Stimulated activated CD4-positive, alpha-beta T cell treated with anti-CD3 and anti-CD28 coated beads, Interleukin-4, amount 100 ng/mL, for 24 hours (primary cell): Measurements from ENCODE around the gene RASGEF1C.
A peak's percentile ranks its signal among the peaks of the same experiment; 100 is the strongest.

Experiments used
- DNase-seq: peaks from one replicate; pipeline ENCODE4 v3.0.0-alpha.2; 2020

RASGEF1C gene

DNA sequence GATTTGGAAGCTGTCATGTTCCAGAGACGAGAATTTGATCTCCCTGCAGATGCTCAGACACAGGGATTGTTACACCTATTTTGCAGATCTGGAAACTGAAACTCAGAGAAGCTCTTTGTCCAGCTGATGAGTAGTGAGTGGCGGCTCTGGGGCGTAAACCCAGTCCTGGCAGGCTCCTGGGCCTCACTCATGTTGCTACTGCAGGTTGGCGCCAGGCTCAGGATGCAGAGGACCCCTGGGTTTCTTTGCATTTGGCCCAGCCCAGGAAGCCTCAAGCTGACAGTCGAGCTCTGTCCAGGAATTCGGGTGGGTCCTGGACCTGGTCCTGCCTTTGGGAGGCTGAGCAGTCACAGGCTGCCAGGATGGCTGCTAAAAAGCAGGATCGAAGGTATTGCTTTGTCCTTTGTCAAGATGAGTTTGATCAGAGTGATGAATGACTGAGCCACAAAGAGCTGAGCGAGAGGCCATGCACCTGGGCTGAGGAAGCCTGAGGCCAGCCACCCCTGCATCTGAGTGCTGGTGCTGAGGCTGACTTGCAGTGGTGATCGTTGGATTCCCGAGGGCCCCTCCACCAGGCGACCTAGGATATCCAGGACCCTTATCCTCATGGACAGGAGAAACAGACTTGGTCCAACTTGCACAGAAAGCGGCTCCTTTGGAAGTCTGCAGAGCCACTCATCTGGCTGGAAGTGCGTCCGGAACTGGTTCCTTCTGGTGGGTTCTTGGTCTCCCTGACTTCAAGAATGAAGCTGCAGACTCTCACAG is 129.1 kb downstream of the RASGEF1C start:
- DNase-seq = no peak

DNA sequence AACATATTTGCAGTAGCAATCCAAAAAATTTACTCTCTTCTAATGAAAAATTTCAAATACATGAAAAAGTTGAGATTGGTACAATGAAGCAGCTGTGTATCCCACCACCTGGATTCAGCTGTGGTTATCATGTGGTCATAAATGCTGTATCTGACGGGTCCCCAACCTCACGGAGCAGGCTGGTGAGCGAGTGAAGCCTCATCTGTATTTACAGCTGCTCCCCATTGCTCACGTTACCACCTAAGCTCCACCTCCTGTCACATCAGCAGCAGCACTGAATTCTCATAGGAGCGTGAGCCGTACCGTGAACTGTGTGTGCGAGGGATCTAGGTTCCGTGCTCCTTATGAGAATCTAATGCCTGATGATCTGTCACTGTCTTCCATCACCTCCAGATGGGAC is 130.7 kb downstream of the RASGEF1C start:
- no peak for DNase-seq

DNA sequence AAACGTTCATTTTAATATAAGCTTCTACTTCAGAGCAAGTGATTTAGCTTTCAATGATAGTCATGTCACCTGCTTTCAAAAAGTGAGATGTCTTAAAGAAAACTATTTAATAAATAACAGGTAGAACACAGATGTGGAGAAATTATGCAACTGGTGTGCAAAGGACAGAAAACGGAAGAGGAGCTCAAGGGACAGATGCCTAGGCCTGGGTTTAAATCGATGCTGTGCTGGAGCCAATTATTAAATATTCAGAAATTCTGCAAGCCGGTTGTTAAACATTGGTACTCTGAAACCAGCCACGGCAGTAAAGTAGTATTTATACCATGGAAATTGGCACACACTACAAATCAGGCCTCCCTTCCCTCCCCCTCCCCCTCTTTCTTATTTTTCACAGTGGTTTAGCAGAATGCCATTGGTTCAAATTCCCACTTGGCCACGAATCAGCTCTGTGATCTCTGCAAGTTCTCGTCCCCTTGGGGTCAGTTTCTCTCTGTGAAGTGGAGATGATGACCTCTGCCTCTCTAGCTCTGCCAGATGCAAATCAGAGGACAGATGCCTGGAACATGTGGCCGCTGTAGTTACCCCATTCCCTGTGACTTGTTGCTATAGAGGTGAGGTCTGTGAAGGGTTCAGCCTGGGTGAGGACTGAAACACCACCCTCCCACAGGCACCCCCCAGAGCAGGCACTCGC is 131.3 kb downstream of the RASGEF1C start:
- DNase-seq = no peak

DNA sequence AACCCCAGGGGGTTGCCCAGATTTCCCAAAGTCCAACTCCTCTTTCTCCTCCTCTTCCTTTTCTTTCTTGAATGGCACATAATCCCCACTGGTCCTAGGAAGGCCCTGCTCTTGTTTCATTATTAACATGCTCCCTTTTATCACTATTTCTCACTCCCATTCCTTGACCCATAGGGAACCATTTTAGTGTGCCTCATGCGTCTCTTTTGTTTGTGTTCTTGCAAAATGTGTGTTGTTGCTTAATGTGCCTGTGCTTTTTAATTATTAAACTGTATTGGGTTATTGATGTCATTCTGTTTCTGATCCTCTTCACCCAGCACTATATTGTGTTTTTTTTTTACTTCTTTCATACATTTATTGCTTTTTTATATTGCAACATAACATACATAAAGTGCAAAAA is 133.3 kb downstream of the RASGEF1C start:
- DNase-seq = no peak

DNA sequence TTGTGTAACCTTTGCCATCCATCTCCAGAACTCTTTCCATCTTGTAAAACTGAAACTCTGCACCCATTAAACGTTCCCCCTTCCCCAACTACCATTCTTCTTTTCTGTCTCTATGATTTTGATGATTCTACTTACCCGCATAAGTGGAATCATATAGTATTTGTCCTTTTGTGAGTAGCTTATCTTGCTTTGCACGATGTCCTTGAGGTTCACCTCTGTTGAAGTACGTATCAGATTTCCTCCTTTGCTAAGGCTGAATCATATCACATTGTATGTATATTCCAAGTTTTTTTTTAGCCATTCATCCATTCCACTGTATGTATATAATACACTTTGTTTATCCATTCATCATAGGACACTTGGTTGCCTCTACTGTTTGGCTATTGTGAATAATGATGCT is 134.5 kb downstream of the RASGEF1C start:
- no peak for DNase-seq

DNA sequence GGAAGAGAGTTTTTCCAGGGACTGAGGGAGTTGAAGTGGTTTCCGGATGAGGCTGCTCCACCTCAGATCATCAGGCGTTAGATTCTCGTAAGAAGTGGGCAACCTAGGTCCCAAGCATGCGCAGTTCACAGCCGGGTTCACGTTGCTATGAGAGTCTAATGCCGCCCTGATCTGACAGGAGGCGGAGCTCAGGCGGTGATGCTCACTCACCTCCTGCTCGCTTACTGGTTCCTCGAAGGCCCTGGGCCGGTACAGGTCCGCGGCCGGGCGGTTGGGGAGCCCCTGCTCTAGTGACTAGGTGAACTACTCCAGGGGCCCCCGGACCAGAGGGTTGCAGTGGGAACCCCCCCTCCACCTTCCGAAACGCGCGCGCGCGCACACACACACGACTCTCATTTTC is 136.5 kb downstream of the RASGEF1C start:
- DNase-seq = no peak

DNA sequence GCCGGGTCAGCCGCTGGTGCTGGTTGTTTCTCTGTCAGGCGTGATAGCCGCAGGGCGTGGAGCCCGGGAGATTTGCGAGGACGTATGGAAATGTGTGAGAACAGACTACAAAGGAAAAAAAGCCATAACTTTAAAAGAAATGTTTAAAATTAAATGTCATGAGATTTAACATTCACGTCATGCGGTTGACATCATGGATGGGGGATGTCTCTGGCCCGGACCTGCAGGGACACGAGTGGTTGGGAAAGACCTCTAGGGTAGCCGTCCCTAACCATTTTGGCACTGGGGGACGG is 136.8 kb downstream of the RASGEF1C start:
- no peak for DNase-seq

DNA sequence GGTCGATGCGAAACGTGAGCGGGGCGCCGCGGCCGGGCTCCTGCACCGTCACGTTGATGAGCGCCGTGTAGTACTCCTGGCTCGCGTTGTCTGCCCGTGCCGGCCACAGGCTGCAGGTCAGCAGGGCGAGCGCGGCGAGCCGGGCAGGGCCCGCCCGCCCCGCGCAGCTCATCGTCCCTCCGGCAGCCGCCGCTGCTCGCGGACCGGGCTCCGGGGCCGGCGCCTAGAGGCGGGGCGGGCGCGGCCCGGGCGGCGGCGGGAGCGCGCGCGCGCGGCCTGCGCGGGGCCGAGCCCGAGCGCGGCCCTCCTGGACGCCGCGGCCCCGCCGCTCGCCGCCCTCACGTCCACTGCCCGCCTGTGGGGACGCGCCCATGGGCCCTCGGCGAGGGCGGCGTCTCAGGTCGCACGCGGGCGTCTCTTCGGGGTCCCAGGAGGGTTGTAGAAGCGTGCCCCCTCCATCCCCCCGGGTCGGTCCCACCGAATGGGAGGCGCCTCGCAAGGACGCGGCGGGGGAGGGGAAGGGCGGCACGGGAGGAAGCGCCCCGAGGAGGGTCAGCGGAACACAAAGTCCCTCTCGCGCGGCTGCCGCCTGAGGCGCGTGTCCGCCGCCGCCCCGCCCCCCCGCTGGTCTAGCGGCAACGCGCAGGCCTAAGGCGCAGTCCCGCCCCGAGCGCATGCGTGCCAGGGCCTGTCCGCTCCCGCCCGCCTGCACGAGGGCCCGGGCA is 137.3 kb downstream of the RASGEF1C start, which contains the start of gene RNF130:
Gene RNF130 (minus strand): TSS at position 229 of the 725 bp plus-strand sequence. CDS start 57 bp downstream, at position 172.
- peak; percentile 87 for DNase-seq

DNA sequence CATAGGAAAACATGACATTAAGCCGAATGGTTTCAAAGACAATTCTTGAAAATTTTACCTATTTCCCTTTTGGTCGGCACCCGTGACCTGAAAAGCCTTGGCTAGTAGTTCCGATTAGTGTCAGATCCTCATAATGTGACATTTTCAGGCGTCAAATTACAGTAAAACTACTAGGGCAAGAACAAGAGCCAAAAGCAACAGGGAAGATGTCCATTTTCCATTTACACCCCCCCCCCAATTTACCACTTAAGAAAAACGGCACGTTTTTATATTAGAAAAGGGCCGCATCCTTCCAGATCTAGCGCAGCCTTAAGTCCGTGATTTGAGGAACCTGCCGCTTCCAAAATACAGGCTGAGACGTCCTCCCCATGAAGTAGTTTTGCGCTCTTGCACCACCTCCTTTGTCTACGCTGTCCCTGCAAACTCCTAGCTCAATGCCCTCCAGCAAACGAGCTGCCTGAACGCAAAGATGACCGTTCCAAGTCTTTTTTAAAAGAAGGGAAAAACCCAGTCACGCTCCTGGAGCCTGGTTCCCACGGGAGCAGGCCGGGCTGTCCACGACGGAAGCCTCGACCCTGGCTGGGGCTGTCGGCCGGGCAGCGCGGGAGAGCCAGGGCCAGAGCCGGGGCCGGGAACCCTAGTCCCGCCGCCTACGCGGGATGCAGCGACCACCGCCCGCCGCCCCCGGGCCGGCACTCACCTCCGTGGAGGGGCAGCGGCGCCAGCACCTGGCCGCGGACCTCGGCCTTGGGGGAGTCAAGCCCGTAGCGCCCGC is 138.1 kb downstream of the RASGEF1C start:
- no peak for DNase-seq

DNA sequence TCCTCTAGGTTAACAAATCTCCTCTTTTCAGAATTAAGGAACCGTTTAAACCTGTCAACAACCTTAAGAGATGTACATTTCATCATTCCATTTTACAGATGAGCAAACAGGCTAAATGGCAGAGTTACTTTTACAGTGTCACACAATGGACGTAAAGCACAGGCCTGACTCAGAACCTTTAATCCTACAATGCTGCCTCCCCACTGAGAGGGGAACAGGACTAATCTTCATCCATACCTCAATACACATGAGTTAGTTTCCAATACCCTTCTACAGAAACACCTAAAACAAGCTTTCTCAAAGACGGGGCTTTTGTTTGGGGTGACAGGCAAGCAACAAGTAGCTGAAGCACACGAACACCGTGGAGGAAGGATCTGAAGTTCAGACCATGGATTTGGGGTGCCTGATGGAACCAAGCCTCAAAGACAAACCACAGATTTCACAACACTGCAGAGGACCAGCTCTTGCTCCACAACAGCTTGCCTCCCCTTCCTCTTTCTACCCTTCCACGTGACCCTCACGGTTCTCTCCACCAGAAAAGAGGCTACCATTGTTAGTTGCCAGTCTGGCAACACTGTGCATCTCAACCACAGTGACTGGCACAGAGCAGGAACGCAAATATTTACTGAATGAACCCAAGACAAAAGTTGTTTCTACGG is 139.3 kb downstream of the RASGEF1C start:
- no peak for DNase-seq

DNA sequence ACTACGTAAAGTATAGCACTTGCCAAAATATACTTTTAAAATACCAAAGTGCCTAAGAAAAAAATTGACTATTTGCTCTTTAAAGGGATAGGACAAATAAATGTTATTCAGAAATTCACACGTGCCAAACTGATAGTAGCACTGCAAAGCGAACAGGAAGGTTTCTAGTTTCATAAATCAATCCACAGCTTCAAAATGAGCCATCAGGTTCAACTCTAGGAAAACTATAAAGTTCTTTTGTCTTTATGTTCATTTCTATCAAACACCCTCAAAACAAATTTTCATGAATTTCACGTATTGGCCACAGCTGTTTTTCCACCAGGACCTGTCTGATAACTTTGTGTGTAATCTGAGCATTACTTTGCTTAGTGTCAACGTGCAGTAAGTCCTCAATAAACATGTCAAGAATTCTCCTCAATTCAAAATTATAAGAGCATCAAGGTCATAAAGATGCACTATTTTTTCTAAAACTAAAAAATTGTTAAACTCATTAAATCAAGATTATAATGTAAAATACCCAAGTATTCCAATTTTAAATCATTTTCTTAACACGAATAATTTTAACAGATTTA is 140.4 kb downstream of the RASGEF1C start:
- no peak for DNase-seq

DNA sequence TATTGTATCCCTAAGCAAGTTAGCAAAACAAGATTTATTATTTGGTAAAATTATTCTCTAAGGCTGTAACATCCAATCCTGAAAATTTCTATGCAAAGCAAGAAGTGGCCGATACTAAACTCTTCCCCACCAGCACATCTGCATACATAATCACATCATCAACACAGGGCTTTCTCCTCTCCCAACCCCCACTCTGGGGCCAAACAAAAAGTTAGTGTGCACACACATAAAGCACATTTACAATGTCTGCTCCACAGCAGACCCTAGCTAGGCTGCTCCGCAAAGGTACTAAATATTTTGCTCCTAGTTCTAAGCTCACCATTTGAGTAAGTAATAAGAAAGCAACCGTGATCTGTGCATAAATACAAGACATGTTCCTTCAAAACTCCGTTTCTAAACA is 141.0 kb downstream of the RASGEF1C start:
- no peak for DNase-seq

DNA sequence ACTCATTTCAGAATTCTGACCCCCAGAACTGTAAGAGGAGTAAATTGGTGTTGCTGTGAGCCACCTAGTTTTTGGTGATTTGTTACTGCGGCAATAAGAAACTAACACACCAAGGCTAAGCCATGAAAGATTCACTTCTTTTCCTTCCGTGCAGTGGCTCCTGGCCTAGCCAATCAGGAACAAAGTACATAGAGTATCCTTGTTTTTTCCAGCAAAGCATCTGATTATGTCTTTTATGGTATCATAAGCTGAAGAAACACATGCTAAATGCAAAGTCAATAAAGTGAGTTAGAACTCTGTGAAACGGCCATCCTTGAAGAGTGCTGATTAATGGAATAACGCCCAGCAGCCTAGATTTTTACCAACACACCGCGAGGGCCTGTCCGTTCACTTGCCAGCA is 148.8 kb downstream of the RASGEF1C start:
- no peak for DNase-seq

DNA sequence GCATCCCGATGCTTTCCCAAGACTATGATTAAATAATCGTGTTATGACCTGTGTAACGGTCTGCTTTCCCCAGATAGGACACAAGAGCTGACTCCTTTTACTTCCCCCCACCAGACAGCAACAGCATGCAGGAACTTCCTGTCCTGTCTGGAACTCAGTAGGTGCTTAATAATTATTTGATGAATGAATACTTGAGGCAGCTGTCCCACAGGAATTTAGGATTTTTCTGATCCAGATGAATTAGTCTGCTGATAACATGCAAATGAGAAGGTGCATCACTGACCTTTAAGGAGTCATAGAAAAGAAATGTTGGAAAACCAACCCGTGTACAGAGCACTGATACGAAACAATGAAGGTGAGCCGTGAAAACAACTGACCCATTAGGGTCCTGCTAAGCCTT is 149.7 kb downstream of the RASGEF1C start:
- DNase-seq = no peak

DNA sequence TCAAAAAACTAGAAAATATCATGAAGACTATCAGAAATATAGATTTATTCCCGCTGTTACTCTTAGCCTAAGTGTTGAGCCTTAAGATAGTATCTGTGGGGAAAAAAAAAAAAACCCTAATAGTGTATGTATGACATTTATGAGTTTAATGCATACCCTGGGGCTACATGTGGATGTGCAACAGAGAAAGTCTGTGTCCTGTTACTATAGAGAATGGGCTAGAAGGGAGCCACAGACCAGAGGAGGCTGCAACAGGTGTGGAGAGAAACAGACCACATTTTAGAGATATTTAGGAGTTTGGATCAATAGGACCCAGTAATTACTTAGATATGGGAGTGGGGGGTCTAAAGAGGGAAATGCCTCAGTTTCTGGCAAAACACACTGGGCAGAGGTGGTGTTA is 152.9 kb downstream of the RASGEF1C start:
- no peak for DNase-seq

DNA sequence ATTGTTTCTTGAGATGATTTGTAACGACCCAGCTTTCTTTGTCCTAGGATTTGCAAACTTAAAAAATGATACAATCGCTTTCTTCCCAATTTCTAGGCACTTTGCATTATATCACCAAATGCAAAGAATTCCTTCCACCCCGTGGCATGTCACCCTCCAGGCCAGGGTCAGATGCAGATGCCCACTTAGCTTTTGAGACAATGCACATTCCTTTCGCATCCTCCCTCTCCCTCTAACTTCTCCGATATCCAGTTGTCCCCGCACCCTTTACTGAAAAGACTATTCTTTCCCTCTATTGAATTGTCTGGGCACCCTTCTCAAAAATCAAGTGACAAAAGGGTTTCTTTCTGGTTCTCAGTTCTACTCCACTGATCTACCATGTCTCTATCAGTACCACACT is 154.8 kb downstream of the RASGEF1C start:
- DNase-seq = no peak

DNA sequence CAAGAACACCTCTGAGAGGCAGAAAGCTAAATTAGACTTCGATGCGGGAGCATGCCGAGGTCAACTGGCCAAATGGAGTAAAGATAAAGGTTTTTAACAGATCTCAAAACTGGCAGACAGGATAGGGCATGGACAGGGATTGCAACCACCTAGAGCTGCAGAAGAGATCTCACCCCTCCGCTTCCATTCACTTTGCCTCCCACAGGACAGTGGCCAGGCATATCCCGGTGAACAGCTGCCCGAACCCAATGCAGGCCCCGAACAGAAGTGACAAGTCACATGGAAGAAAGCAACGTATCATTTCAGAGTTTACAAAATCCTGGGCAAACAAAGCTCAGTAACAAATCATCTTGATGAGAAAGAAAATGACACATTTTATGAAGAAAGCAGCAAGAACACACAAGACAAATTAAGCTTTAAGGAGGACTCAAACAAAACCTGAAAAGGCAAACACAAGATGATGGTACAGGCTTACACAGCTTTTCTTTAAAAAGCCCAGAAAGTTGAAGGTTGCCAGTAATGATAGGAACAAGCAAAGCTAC is 155.9 kb downstream of the RASGEF1C start:
- DNase-seq = no peak

DNA sequence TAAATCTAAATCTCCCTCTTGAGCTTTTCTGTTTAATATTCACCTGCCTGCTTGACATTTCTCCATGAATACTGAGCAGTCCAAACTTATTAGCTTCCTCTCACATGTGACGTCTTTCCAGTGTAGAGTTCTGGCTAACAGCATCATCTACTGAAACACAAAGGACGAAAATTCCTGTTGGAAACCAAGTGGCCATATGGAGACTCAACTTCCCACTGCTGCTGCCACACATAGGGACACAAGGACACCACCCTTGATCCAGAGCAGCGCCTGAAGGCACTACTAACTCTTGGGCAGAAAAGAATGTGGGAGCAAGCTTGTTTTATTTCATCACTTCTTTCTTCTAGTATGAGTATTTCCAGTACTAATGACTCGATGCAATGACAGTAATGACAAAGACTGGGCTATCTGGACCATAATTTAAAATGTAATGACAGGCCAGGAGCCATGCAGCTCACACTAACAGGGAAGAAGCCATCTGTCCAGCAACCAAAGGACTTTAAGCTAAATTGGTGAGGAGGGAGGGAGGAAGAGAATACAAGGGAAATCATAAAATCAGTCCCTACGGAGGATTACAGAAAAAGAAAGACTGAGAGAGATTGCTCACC is 156.7 kb downstream of the RASGEF1C start:
- DNase-seq = no peak
